Stimulated activated CD8-positive, alpha-beta memory T cell treated with anti-CD3 and anti-CD28 coated beads, Interleukin-15, amount 100 ng/mL, for 48 hours (primary cell): ENCODE measurements around the gene MT1G.
"Not testable (repeated sequence)": the region's sequence is repeated elsewhere in the genome, so short reads cannot be mapped to it uniquely, and the experiment has no call there.

Experiments used
- DNase-seq, 2 donors: peaks; one replicate each; pipeline ENCODE4 v3.0.0-alpha.2; 2020; ENCODE audit warnings: low read depth in 2 of 2

The MT1G gene

GRCh38 chr16:56621665-56622445 lies 46.0 kb downstream of the MT1G start:
- not testable (repeated sequence) for DNase-seq

DNA sequence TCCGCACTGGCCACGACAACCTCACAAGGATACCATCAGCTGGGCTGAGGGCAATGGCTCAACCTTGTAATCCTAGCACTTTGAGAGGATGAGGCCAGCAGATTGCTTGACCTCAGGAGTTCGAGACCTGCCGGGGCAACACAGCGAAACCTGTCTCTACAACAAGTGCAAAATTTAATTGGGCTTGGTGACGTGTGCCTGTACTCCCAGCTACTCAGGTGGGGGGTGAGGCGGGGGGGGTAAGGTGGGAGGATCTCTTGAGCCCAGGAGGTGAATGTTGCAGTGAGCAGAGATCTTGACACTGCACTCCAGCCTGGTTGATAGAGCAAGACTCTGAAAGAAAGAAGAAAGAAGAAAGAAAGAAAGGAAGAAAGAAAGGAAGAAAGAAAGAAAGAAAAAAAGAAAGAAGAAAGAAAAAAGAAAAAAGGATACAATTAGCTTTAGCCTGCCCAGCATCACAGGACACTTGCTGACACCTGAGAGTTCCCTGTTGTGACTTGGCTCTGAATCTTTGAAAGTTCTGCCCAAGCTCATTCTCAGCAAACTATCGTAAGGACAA lies 47.4 kb downstream of the MT1G start:
- DNase-seq = no peak

DNA sequence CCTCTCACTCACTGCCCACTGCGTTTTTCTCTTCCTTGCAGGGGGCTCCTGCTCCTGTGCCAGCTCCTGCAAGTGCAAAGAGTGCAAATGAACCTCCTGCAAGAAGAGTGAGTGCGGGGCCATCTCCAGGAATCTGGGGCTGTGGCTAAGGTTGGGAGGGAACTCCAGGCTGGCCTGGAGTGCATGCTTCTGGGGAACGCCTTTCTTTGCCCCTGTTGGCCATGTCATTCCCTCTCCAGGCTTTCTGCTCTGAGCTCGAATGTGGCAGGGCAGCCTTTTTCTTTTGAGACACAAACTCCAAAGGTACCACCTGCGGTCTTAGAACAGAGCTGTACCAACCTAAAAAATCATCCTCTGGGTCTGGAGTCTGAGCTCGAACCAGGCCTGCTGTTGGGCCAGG lies 49.7 kb downstream of the MT1G start:
- DNase-seq = no peak

DNA sequence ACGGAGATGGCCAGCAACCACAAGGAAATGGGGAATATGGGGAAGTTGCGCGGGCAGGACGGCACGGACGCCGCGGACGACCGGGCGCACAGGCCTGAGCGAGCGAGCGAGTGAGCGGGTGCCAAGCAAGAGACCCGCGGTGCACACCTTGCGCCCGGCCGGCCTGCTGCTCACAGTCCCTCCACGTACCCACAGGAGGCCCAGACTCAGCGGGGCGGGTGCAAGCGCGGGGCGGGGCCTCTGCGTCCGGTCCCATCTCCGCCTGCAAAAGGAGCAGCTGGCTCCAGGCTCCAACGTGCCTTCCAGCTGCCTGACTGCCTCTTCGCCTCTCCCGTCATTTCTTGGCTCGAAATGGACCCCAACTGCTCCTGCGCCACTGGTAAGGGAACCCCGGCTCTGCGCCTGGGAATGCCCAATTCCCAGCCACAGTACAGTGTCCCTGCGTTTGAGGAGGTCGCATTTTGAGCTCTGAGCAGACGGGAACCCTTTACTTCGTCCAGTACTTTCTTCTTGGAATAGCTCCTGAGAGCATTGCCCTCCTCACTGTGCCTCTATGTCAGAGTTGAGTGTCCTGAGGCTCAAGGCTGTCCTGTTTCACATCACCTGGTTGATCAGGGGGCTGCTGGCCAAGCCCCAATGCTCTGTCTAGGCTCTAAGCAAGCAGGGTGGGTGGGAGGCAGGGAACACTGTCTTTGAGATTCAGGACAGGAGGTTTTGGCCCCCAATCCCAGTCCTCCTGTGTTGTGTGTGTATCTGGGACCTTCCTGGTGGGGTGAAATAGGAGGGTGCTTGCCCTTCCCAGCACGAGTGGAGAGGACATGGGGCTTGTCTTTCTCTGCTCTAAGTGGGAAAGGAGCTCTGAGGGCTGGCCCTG lies 50.4 kb downstream of the MT1G start:
- peak; percentile 62 to 65 for DNase-seq
